ENCODE data around the gene CCNB2. TPM values are rescaled to one million over a fixed set of nuclear protein-coding genes. Genes with fewer than 3 reads are reported as not detected.
A peak's percentile ranks its signal among the peaks of the same experiment; 100 is the strongest.

Gene CCNB2
- total and polyA plus RNA-seq, 9 of the 15 experiments (the other 6 are each of a cell fraction or from before 2014, with no cell fraction given): 84.8 to 266 (median 124) TPM

MicroRNAs within 50 kb of the gene (microRNA counts, 767-probe panel; counts per million panel counts)
- microRNA hsa-miR-2116-5p: 2,623 counts per million, percentile 63 among the panel's probes with 10 or more counts

Small RNA genes lying within 50 kb of the gene (microRNA-seq; reads per million reads assigned to microRNA genes)
- gene MIR2116 (ENCODE audit: borderline microRNAs expressed): not detected

Small RNA genes lying within 50 kb of the gene (small RNA-seq; reads per million reads assigned to genes)
- not detected for gene MIR2116

Other genes with a start within 250 kb of the CCNB2 start
- gene SLTM, start 171.5 kb upstream of the CCNB2 start, total RNA-seq (2014; rRNA removed): 113 and 118 TPM in 2 replicates
- 136 TPM in 2 replicates for gene SLTM, start 171.5 kb upstream of the CCNB2 start, total RNA-seq (2014; rRNA removed; fragmentation: Illumina TruSeq; extraction: Trizol)
- gene SLTM, start 171.5 kb upstream of the CCNB2 start, total RNA-seq (2015; rRNA removed; fragmentation: Illumina TruSeq; extraction: Trizol): 154 and 163 TPM in 2 replicates
- 72.1 and 76.5 TPM in 2 replicates for gene SLTM, start 171.5 kb upstream of the CCNB2 start, total RNA-seq (2021)
- 38.6 and 39.5 TPM in 2 replicates for gene SLTM, start 171.5 kb upstream of the CCNB2 start, polyA plus RNA-seq (2011; rRNA removed)
- gene SLTM, start 171.5 kb upstream of the CCNB2 start, polyA plus RNA-seq (2014; fragmentation: Illumina TruSeq; extraction: Trizol): 107 and 132 TPM in 2 replicates
- 10 to 100 TPM; 61.4 to 69.7 TPM for gene SLTM, start 171.5 kb upstream of the CCNB2 start, polyA plus RNA-seq (2014; fragmentation: Nextera tagmentation; extraction: Ambion mirVana)
- 99.3 and 102 TPM in 2 replicates for gene SLTM, start 171.5 kb upstream of the CCNB2 start, polyA plus RNA-seq (2014; rRNA removed)
- gene RNF111, start 117.5 kb upstream of the CCNB2 start, total RNA-seq (2014; rRNA removed): 9.5 and 14.0 TPM in 2 replicates
- 14.4 and 20.6 TPM in 2 replicates for gene RNF111, start 117.5 kb upstream of the CCNB2 start, total RNA-seq (2014; rRNA removed; fragmentation: Illumina TruSeq; extraction: Trizol)
- 15.8 and 18.7 TPM in 2 replicates for gene RNF111, start 117.5 kb upstream of the CCNB2 start, total RNA-seq (2015; rRNA removed; fragmentation: Illumina TruSeq; extraction: Trizol)
- 21.4 and 26.0 TPM in 2 replicates for gene RNF111, start 117.5 kb upstream of the CCNB2 start, total RNA-seq (2021)
- gene RNF111, start 117.5 kb upstream of the CCNB2 start, polyA plus RNA-seq (2011; rRNA removed): 22.8 and 32.9 TPM in 2 replicates
- 14.5 and 15.2 TPM in 2 replicates for gene RNF111, start 117.5 kb upstream of the CCNB2 start, polyA plus RNA-seq (2014; fragmentation: Illumina TruSeq; extraction: Trizol)
- gene RNF111, start 117.5 kb upstream of the CCNB2 start, polyA plus RNA-seq (2014; fragmentation: Nextera tagmentation; extraction: Ambion mirVana): 1 to 10 TPM; 7.9 to 8.5 TPM
- 9.4 and 11.2 TPM in 2 replicates for gene RNF111, start 117.5 kb upstream of the CCNB2 start, polyA plus RNA-seq (2014; rRNA removed)
- gene LDHAL6B, start 101.7 kb downstream of the CCNB2 start, total RNA-seq (2014; rRNA removed): not detected in 2 replicates
- gene LDHAL6B, start 101.7 kb downstream of the CCNB2 start, total RNA-seq (2014; rRNA removed; fragmentation: Illumina TruSeq; extraction: Trizol): not detected in 2 replicates
- not detected in 2 replicates for gene LDHAL6B, start 101.7 kb downstream of the CCNB2 start, total RNA-seq (2015; rRNA removed; fragmentation: Illumina TruSeq; extraction: Trizol)
- not detected in 2 replicates for gene LDHAL6B, start 101.7 kb downstream of the CCNB2 start, total RNA-seq (2021)
- not detected in 2 replicates for gene LDHAL6B, start 101.7 kb downstream of the CCNB2 start, polyA plus RNA-seq (2011; rRNA removed)
- not detected in 2 replicates for gene LDHAL6B, start 101.7 kb downstream of the CCNB2 start, polyA plus RNA-seq (2014; fragmentation: Illumina TruSeq; extraction: Trizol)
- gene LDHAL6B, start 101.7 kb downstream of the CCNB2 start, polyA plus RNA-seq (2014; fragmentation: Nextera tagmentation; extraction: Ambion mirVana): not detected
- not detected in 2 replicates for gene LDHAL6B, start 101.7 kb downstream of the CCNB2 start, polyA plus RNA-seq (2014; rRNA removed)